Measurements from ENCODE around the gene ZIC2. TPM values are rescaled to one million over a fixed set of nuclear protein-coding genes. Genes with fewer than 3 reads are reported as not detected.
"Not testable (repeated sequence)": the region's sequence is repeated elsewhere in the genome, so short reads cannot be mapped to it uniquely, and the experiment has no call there.

Gene ZIC2
- total RNA-seq, 1 donor: not detected

GRCh38 chr13:99944606-99945005 lies 37.0 kb upstream of the ZIC2 start:
- no peak overlapping the region for H3K4me3 ChIP-seq (ENCODE audit: low read depth, low read length)
- TF ChIP-seq CTCF (IDR thresholded peaks at IDR 0.05; ENCODE audit: insufficient read depth, low read length): no peak
- no peak for DNase-seq (ENCODE audit: low read depth)

- H3K4me3 ChIP-seq (ENCODE audit: low read depth, low read length); DNase-seq (ENCODE audit: low read depth): not testable (repeated sequence)
These were observed 36.1 kb upstream of the ZIC2 start for GRCh38 chr13:99945515-99945914.

GRCh38 chr13:99947666-99948065 lies 33.9 kb upstream of the ZIC2 start:
- no peak for TF ChIP-seq CTCF (IDR thresholded peaks at IDR 0.05; ENCODE audit: insufficient read depth, low read length)
- no peak overlapping the region for H3K4me3 ChIP-seq (ENCODE audit: low read depth, low read length)
- DNase-seq (ENCODE audit: low read depth): no peak

- H3K4me3 ChIP-seq (ENCODE audit: low read depth, low read length): no peak overlapping the region
- no peak for DNase-seq (ENCODE audit: low read depth)
- TF ChIP-seq CTCF (IDR thresholded peaks at IDR 0.05; ENCODE audit: insufficient read depth, low read length): no peak
These were observed 33.2 kb upstream of the ZIC2 start for GRCh38 chr13:99948411-99948810.

GRCh38 chr13:99948907-99949678 lies 32.5 kb upstream of the ZIC2 start:
- DNase-seq (ENCODE audit: low read depth): no peak
- no peak overlapping the region for H3K4me3 ChIP-seq (ENCODE audit: low read depth, low read length)
- no peak for TF ChIP-seq CTCF (IDR thresholded peaks at IDR 0.05; ENCODE audit: insufficient read depth, low read length)

- H3K4me3 ChIP-seq (ENCODE audit: low read depth, low read length): no peak overlapping the region
- no peak for DNase-seq (ENCODE audit: low read depth)
- no peak for TF ChIP-seq CTCF (IDR thresholded peaks at IDR 0.05; ENCODE audit: insufficient read depth, low read length)
These were observed 31.7 kb upstream of the ZIC2 start for GRCh38 chr13:99949679-99950413.

GRCh38 chr13:99951666-99952065 lies 29.9 kb upstream of the ZIC2 start:
- DNase-seq (ENCODE audit: low read depth); H3K4me3 ChIP-seq (ENCODE audit: low read depth, low read length): not testable (repeated sequence)
